HCEC 1CT (cell line): ENCODE results near the gene LYPD8.

Experiments
- DNase-seq: peaks from one replicate; pipeline ENCODE4 v3.0.0-alpha.2; 2017

The LYPD8 gene

GRCh38 chr1:248756636-248757035 is 1.1 kb upstream of the LYPD8 start:
- no peak for DNase-seq

- DNase-seq, result no peak
Measured at GRCh38 chr1:248756151-248756550, 592 bp upstream of the LYPD8 start.

GRCh38 chr1:248753708-248754280 is 1.8 kb downstream of the LYPD8 start:
- DNase-seq, result no peak

- no peak for DNase-seq
Measured at GRCh38 chr1:248753029-248753594, 2.4 kb downstream of the LYPD8 start.

GRCh38 chr1:248752161-248753028 is 3.2 kb downstream of the LYPD8 start:
- DNase-seq, result no peak

GRCh38 chr1:248751635-248752034 is 3.9 kb downstream of the LYPD8 start:
- DNase-seq, result no peak

- DNase-seq, result no peak
Measured at GRCh38 chr1:248751142-248751541, 4.4 kb downstream of the LYPD8 start.

- no peak for DNase-seq
Measured at GRCh38 chr1:248750496-248750895, 5.1 kb downstream of the LYPD8 start.

GRCh38 chr1:248748211-248748610 is 7.3 kb downstream of the LYPD8 start:
- DNase-seq, result no peak

GRCh38 chr1:248740876-248741275 is 14.7 kb downstream of the LYPD8 start:
- no peak for DNase-seq

GRCh38 chr1:248739572-248740205 is 15.9 kb downstream of the LYPD8 start:
- DNase-seq, result no peak

GRCh38 chr1:248737457-248737856 is 18.1 kb downstream of the LYPD8 start:
- DNase-seq, result no peak

- no peak for DNase-seq
Measured at GRCh38 chr1:248736977-248737376, 18.6 kb downstream of the LYPD8 start.

- DNase-seq, result no peak
Measured at GRCh38 chr1:248733566-248733965, 22.0 kb downstream of the LYPD8 start.

GRCh38 chr1:248730507-248731335 is 24.8 kb downstream of the LYPD8 start:
- no peak for DNase-seq

- DNase-seq, result no peak
Measured at GRCh38 chr1:248714248-248714647, 41.3 kb downstream of the LYPD8 start.

- DNase-seq, result no peak
Measured at GRCh38 chr1:248710305-248710900, 45.2 kb downstream of the LYPD8 start.

- DNase-seq, result no peak
Measured at GRCh38 chr1:248704606-248705005, 51.0 kb downstream of the LYPD8 start.

- no peak for DNase-seq
Measured at GRCh38 chr1:248703674-248704073, 51.9 kb downstream of the LYPD8 start.

GRCh38 chr1:248702714-248703113 is 52.8 kb downstream of the LYPD8 start, which contains the start of gene OR14I1:
TSS of gene OR14I1 (minus strand) at chr1:248702766.
- DNase-seq, result no peak

- no peak for DNase-seq
Measured at GRCh38 chr1:248699099-248699498, 56.5 kb downstream of the LYPD8 start.

- DNase-seq, result no peak
Measured at GRCh38 chr1:248697907-248698306, 57.7 kb downstream of the LYPD8 start.
